ENCODE data around the gene CWC27. TPM values are rescaled to one million over a fixed set of nuclear protein-coding genes. Genes with fewer than 3 reads are reported as not detected.

The CWC27 gene
- total RNA-seq, 4 donors from 2014 or later = 12.3 to 21.2 (median 13.4) TPM

GRCh38 chr5:64869419-64869818 is 100.7 kb downstream of the CWC27 start:
- intact Hi-C loops (cut with DNase I) = no loop called here
- no peak for TF ChIP-seq POLR2A (IDR thresholded peaks at IDR 0.05; ENCODE audit: low read depth)
- TF ChIP-seq EP300 (IDR thresholded peaks at IDR 0.05) = no peak
- TF ChIP-seq CTCF (IDR thresholded peaks at IDR 0.05) = no peak
- TF ChIP-seq POLR2AphosphoS5 (IDR thresholded peaks at IDR 0.05) = no peak
- DNase-seq (ENCODE audit: extremely low spot score) = no peak
- Histone ChIP-seq H3K27me3 (no peaks in the 10 kb centered on the region), H3K27ac (replicated peaks in 1 of 4) (no peak overlapping the region), H3K4me1 (peaks cover 0 to 8% (median 4%) of the 10 kb centered on the region in 4 donors), H3K4me3 (no peak overlapping the region), H3K36me3 (no peaks in the 10 kb centered on the region), H3K9me3 (no peaks in the 10 kb centered on the region)
- 83% methylated on average over 1 of the region's 1 CpG for WGBS

- Histone ChIP-seq H3K27me3 (no peaks in the 10 kb centered on the region), H3K4me1 (peaks cover 0 to 14% (median 5%) of the 10 kb centered on the region in 4 donors), H3K4me3 (no peak overlapping the region), H3K9me3 (no peaks in the 10 kb centered on the region), H3K27ac (replicated peaks in 1 of 4) (no peak overlapping the region), H3K36me3 (no peaks in the 10 kb centered on the region)
- TF ChIP-seq CTCF (IDR thresholded peaks at IDR 0.05) = no peak
- no peak for TF ChIP-seq POLR2AphosphoS5 (IDR thresholded peaks at IDR 0.05)
- no peak for TF ChIP-seq POLR2A (IDR thresholded peaks at IDR 0.05; ENCODE audit: low read depth)
- TF ChIP-seq EP300 (IDR thresholded peaks at IDR 0.05) = no peak
- no peak for DNase-seq (ENCODE audit: extremely low spot score)
- intact Hi-C loops (cut with DNase I) = no loop called here
- WGBS = 100% methylated on average over 1 of the region's 1 CpG
Observed at GRCh38 chr5:64872044-64872443, 103.3 kb downstream of the CWC27 start.

- intact Hi-C loops (cut with DNase I) = no loop called here
- TF ChIP-seq EP300 (IDR thresholded peaks at IDR 0.05) (no peak), POLR2AphosphoS5 (IDR thresholded peaks at IDR 0.05) (no peak), CTCF (IDR thresholded peaks at IDR 0.05) (no peak), POLR2A (IDR thresholded peaks at IDR 0.05; ENCODE audit: low read depth) (no peak)
- no peak overlapping the region for H3K27ac ChIP-seq (replicated peaks in 1 of 4)
Observed at GRCh38 chr5:64873441-64873840, 104.7 kb downstream of the CWC27 start.

GRCh38 chr5:64874753-64875152 is 106.0 kb downstream of the CWC27 start:
- intact Hi-C loops (cut with DNase I) = no loop called here
- H3K4me3 ChIP-seq = no peak overlapping the region
- H3K27ac ChIP-seq (replicated peaks in 1 of 4) = no peak overlapping the region
- H3K4me1 ChIP-seq = peaks cover 0 to 6% (median 2%) of the 10 kb centered on the region in 4 donors
- TF ChIP-seq POLR2AphosphoS5 (IDR thresholded peaks at IDR 0.05) (no peak), POLR2A (IDR thresholded peaks at IDR 0.05; ENCODE audit: low read depth) (no peak), CTCF (IDR thresholded peaks at IDR 0.05) (no peak), EP300 (IDR thresholded peaks at IDR 0.05) (no peak)
- H3K27me3 ChIP-seq = no peaks in the 10 kb centered on the region
- DNase-seq (ENCODE audit: extremely low spot score) = no peak
- no peaks in the 10 kb centered on the region for H3K9me3 ChIP-seq
- no peaks in the 10 kb centered on the region for H3K36me3 ChIP-seq

More at GRCh38 chr5:64873441-64873840, 104.7 kb downstream of the CWC27 start:
- no peak for DNase-seq (ENCODE audit: extremely low spot score)
- Histone ChIP-seq H3K27me3 (no peaks in the 10 kb centered on the region), H3K4me1 (peaks cover 0 to 14% (median 5%) of the 10 kb centered on the region in 4 donors), H3K4me3 (no peak overlapping the region), H3K9me3 (no peaks in the 10 kb centered on the region), H3K36me3 (no peaks in the 10 kb centered on the region)

GRCh38 chr5:64876203-64876602 is 107.5 kb downstream of the CWC27 start:
- H3K36me3 ChIP-seq = no peaks in the 10 kb centered on the region
- no peaks in the 10 kb centered on the region for H3K27me3 ChIP-seq
- peaks cover 0 to 6% (median 2%) of the 10 kb centered on the region in 4 donors for H3K4me1 ChIP-seq
- no peak overlapping the region for H3K4me3 ChIP-seq
- intact Hi-C loops (cut with DNase I) = no loop called here
- H3K27ac ChIP-seq (replicated peaks in 1 of 4) = no peak overlapping the region
- no peak for TF ChIP-seq CTCF (IDR thresholded peaks at IDR 0.05)
- TF ChIP-seq EP300 (IDR thresholded peaks at IDR 0.05) = no peak
- TF ChIP-seq POLR2AphosphoS5 (IDR thresholded peaks at IDR 0.05) = no peak
- no peak for TF ChIP-seq POLR2A (IDR thresholded peaks at IDR 0.05; ENCODE audit: low read depth)
- WGBS = 80% methylated on average over 1 of the region's 1 CpG
- H3K9me3 ChIP-seq = no peaks in the 10 kb centered on the region
- no peak for DNase-seq (ENCODE audit: extremely low spot score)

All from esophagus muscularis mucosa (tissue), 4 donors.